GM06990 (cell line): ENCODE measurements around the gene ATP9A.
"Not testable (repeated sequence)": the region's sequence is repeated elsewhere in the genome, so short reads cannot be mapped to it uniquely, and the experiment has no call there.

Experiments
- DNase-seq: peaks from one replicate; pipeline ENCODE4 v3.0.0-alpha.2; 2011; ENCODE audit not compliant: insufficient read length; ENCODE audit errors: extremely low read depth
- H3K27me3 ChIP-seq: replicated peaks from 2 replicates; pipeline ENCODE4 v1.6.0; 2011; ENCODE audit warnings: low read length; ENCODE audit not compliant: control insufficient read depth, insufficient read depth
- H3K36me3 ChIP-seq: 2 replicates; pipeline ENCODE4 v1.5.1; 2011; ENCODE audit warnings: low read length; ENCODE audit not compliant: control insufficient read depth, insufficient read depth
- H3K4me3 ChIP-seq: replicated peaks from 2 replicates; pipeline ENCODE4 v1.5.1; 2011; ENCODE audit warnings: low read depth, mild to moderate bottlenecking, control low read depth, low read length
- TF ChIP-seq, protein P1 (sequence below): IDR thresholded peaks from 2 replicates; pipeline ENCODE4 v1.5.1; 2011; ENCODE audit warnings: low read length, control low read depth, mild to moderate bottlenecking, inconsistent platforms; ENCODE audit not compliant: insufficient read depth, poor library complexity, severe bottlenecking

ATP9A gene

DNA sequence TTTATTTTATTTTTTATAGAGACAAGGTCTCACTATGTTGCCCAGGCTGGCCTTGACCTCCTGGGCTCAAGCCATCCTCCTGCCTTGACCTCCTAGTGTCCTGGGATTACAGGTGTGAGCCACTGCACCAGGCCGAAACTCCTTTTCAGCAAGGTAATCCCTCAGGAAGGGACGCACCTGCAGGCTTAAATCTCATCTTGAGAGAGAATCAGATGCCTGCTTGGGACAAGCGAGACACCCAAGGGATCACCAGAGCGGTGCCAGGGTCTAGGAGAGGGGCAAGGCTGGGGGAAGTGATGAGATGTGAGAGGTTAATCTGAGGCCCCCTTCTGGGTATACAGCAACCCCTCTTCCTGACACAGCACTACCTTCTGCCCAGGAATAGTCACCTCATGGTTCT, 4.0 kb upstream of the ATP9A start:
- H3K36me3 ChIP-seq, result no peaks in the 10 kb centered on the region
- no peaks in the 10 kb centered on the region; the same call in 1 of the 2 replicates for H3K27me3 ChIP-seq
- H3K4me3 ChIP-seq, result no peak overlapping the region
- DNase-seq, result no peak
- TF ChIP-seq, protein P1, sequence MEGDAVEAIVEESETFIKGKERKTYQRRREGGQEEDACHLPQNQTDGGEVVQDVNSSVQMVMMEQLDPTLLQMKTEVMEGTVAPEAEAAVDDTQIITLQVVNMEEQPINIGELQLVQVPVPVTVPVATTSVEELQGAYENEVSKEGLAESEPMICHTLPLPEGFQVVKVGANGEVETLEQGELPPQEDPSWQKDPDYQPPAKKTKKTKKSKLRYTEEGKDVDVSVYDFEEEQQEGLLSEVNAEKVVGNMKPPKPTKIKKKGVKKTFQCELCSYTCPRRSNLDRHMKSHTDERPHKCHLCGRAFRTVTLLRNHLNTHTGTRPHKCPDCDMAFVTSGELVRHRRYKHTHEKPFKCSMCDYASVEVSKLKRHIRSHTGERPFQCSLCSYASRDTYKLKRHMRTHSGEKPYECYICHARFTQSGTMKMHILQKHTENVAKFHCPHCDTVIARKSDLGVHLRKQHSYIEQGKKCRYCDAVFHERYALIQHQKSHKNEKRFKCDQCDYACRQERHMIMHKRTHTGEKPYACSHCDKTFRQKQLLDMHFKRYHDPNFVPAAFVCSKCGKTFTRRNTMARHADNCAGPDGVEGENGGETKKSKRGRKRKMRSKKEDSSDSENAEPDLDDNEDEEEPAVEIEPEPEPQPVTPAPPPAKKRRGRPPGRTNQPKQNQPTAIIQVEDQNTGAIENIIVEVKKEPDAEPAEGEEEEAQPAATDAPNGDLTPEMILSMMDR, result no peak

DNA sequence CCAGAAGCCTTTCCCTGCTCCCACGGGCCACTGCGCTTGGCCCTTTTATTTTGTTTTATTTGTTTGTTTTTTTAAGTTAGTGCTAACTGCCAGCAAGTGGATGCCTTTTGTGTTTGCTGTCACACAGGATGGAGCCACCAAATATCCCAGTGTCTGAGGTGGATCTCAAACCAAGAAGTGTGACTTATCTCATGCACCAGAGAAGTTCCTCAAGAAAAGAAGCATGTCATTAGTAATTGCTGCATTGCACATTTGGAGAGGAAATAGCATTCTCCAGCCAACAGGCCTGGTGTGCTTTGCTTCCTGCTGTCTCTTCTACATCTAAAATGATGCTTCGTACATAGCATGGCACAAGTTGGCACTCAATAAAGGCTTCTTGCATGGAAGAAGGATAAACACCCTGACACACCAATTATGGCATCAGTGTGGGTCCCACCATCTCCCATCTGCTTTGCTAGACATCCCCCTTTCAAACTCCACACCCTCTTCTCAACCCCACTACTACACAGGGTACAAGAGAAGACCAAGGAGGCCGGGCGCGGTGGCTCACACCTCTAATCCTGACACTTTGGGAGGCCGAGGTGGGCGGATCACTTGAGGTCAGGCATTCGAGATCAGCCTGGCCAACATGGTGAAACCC, 1.9 kb upstream of the ATP9A start:
- H3K27me3 ChIP-seq, result no peaks in the 10 kb centered on the region; the same call in 1 of the 2 replicates
- H3K36me3 ChIP-seq, result no peaks in the 10 kb centered on the region
- TF ChIP-seq, protein P1, result no peak
- H3K4me3 ChIP-seq, result no peak overlapping the region
- no peak for DNase-seq

DNA sequence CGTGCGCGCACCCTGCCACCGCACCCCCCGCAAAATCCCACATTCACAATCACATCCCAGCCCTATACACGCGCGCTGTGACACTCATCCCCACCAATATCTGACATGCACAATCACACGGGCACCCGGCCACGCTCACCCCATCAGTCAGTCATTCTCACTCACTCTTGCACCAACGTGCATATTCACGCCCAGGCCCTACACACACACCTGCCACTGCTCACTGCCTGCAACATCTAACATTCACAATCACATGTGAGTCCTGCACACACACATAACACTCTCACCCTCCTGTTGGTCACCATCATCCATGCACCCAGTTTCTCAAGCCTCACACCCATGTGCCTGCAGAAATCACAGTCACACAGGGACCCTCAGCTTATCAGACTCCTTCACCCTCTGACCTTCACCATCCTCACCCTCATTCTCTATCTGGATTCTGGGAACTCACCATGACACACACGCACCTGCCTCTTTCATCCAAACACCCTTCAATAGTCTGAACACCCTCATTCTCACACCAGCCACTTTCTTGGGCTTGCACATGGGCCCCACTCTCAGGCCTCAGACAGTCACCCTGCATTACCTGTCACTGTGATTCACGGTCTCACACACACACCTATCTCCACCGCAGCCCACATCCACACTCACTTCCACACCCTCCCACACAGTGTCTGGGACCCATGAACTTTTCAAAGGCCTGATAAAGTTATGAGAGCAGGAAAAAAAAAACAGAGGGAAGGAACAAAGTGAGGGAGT, 748 bp upstream of the ATP9A start:
- TF ChIP-seq, protein P1, result no peak
- no peak overlapping the region for H3K4me3 ChIP-seq
- H3K36me3 ChIP-seq, result no peaks in the 10 kb centered on the region
- no peaks in the 10 kb centered on the region; the same call in 1 of the 2 replicates for H3K27me3 ChIP-seq
- DNase-seq, result no peak

DNA sequence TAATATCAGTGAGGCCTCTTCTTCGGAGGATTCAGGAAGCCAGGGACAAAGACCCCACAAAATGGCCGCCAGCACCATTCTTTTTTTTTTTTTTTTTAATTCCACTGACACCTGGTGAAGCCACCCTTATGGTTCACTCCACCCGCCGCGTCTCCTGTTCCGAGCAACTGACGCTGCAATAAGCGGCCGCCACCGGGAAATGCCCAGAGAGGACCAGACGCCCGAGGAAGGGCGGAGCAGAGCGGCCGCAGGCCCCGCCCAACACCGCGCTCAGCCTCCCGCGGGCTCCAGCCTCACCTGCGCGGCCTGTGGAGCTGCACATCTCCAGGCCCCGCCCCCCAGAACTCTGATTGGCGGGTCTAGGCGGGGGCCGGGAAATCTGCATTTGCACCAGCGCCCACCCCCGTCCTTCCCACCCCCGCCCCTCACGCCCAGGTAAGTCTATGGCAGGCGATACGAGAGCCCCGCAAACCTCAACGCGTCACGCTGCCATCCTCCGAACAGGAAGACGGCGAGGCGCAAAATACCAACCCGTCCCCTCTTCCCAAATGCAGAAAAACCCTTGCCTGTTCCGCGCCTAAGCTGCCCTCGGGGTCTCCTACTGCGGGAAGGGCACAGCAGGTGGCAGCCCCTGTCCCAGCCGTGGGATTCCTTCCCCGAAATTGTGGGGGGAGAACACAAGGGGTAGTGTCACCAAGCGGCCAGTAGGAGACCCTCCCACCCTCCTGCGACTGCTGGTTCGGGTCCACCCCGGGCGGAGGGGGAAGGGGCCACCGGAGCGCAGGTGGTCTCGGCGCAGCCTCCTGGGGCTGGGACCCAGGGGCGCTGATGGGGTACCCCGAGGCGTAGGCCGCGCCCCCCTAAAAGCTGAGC, 960 bp downstream of the ATP9A start:
- Histone ChIP-seq H3K27me3 (no peaks in the 10 kb centered on the region; the same call in 1 of the 2 replicates), H3K36me3 (no peaks in the 10 kb centered on the region), H3K4me3 (no peak overlapping the region; the same call in 1 of the 2 replicates)
- peak; percentile 38 for DNase-seq
- TF ChIP-seq, protein P1, result no peak

DNA sequence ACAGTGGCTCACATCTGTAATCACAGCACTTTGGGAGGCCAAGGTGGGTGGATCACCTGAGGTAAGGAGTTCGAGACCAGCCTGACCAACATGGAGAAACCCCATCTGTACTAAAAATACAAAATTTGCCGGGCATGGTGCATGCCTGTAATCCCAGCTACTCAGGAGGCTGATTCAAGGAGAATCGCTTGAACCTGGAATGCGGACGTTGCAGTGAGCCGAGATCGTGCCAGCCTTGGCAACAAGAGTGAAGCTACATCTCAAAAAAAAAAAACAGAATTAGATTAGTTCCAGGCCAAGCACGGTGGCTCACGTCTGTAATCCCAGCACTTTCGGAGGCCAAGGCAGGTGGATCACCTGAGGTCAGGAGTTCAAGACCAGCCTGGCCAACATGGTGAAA, 2.8 kb downstream of the ATP9A start:
- not testable (repeated sequence) for H3K27me3 ChIP-seq, H3K36me3 ChIP-seq, H3K4me3 ChIP-seq, DNase-seq
